Fibroblast of pulmonary artery (primary cell): Measurements from ENCODE around the gene SEM1.
"Not testable (repeated sequence)": the region's sequence is repeated elsewhere in the genome, so short reads cannot be mapped to it uniquely, and the experiment has no call there.

Source experiments
- DNase-seq: peaks from one replicate; pipeline ENCODE4 v3.0.0-alpha.2; 2010; ENCODE audit warnings: low read depth
- H3K4me3 ChIP-seq: replicated peaks from 2 replicates; pipeline ENCODE4 v1.5.1; 2011; ENCODE audit warnings: low read depth, mild to moderate bottlenecking, control low read depth, low read length, moderate library complexity
- CTCF ChIP-seq: IDR thresholded peaks from 2 replicates; pipeline ENCODE4 v1.5.1; 2011; ENCODE audit warnings: mild to moderate bottlenecking, control low read depth, low read length, inconsistent platforms; ENCODE audit errors: missing control alignments

SEM1 gene

GRCh38 chr7:96655956-96656355 is 53.7 kb downstream of the SEM1 start:
- TF ChIP-seq CTCF, result no peak
- H3K4me3 ChIP-seq, result no peak overlapping the region

GRCh38 chr7:96654630-96655188 is 54.9 kb downstream of the SEM1 start:
- no peak for TF ChIP-seq CTCF
- DNase-seq, result no peak
- H3K4me3 ChIP-seq, result no peak overlapping the region

More at GRCh38 chr7:96655956-96656355, 53.7 kb downstream of the SEM1 start:
- no peak for DNase-seq

GRCh38 chr7:96649981-96650380 is 59.7 kb downstream of the SEM1 start:
- TF ChIP-seq CTCF, result no peak
- H3K4me3 ChIP-seq, result no peak overlapping the region
- peak; percentile 14 for DNase-seq

GRCh38 chr7:96648784-96649183 is 60.9 kb downstream of the SEM1 start:
- no peak for DNase-seq
- TF ChIP-seq CTCF, result no peak
- H3K4me3 ChIP-seq, result no peak overlapping the region

GRCh38 chr7:96647733-96648132 is 61.9 kb downstream of the SEM1 start:
- TF ChIP-seq CTCF, result no peak
- DNase-seq, result no peak
- H3K4me3 ChIP-seq, result no peak overlapping the region

GRCh38 chr7:96645084-96645483 is 64.6 kb downstream of the SEM1 start:
- DNase-seq, result no peak
- no peak for TF ChIP-seq CTCF
- H3K4me3 ChIP-seq, result no peak overlapping the region

GRCh38 chr7:96643436-96643835 is 66.2 kb downstream of the SEM1 start:
- not testable (repeated sequence) for H3K4me3 ChIP-seq, DNase-seq
